HG03469 (cell line): ENCODE measurements around the gene TSPAN4.

Source experiments
- ATAC-seq: cut with Tn5 transposase; IDR thresholded peaks from one replicate; pipeline ENCODE4 v1.9.1; 2021; ENCODE audit warnings: mild to moderate bottlenecking, moderate library complexity, moderate number of reproducible peaks; ENCODE audit not compliant: unreplicated experiment

Gene TSPAN4

GRCh38 chr11:863023-863909 is 20.6 kb downstream of the TSPAN4 start:
- no peak for ATAC-seq

GRCh38 chr11:863910-864827 is 21.5 kb downstream of the TSPAN4 start:
- no peak for ATAC-seq

GRCh38 chr11:864898-865297 is 22.2 kb downstream of the TSPAN4 start:
- no peak for ATAC-seq

- no peak for ATAC-seq
Observed at GRCh38 chr11:865462-866430, 23.1 kb downstream of the TSPAN4 start.

- no peak for ATAC-seq
Observed at GRCh38 chr11:866481-866880, 23.8 kb downstream of the TSPAN4 start.

- ATAC-seq, result no peak
Observed at GRCh38 chr11:867856-868358, 25.3 kb downstream of the TSPAN4 start.

- ATAC-seq, result no peak
Observed at GRCh38 chr11:868394-868793, 25.7 kb downstream of the TSPAN4 start.

- ATAC-seq, result no peak
Observed at GRCh38 chr11:868802-869201, 26.1 kb downstream of the TSPAN4 start.

- no peak for ATAC-seq
Observed at GRCh38 chr11:869399-870126, 26.9 kb downstream of the TSPAN4 start.

GRCh38 chr11:870127-870413 is 27.4 kb downstream of the TSPAN4 start:
- no peak for ATAC-seq

- no peak for ATAC-seq
Observed at GRCh38 chr11:870418-870817, 27.8 kb downstream of the TSPAN4 start.

- ATAC-seq, result no peak
Observed at GRCh38 chr11:871472-871871, 28.8 kb downstream of the TSPAN4 start.

- ATAC-seq, result no peak
Observed at GRCh38 chr11:872799-873198, 30.1 kb downstream of the TSPAN4 start.

- no peak for ATAC-seq
Observed at GRCh38 chr11:873706-874105, 31.1 kb downstream of the TSPAN4 start.

- no peak for ATAC-seq
Observed at GRCh38 chr11:875203-875602, 32.6 kb downstream of the TSPAN4 start.

GRCh38 chr11:875769-876301 is 33.2 kb downstream of the TSPAN4 start:
- ATAC-seq, result no peak

- no peak for ATAC-seq
Observed at GRCh38 chr11:876545-876944, 33.9 kb downstream of the TSPAN4 start.

- no peak for ATAC-seq
Observed at GRCh38 chr11:877565-877964, 34.9 kb downstream of the TSPAN4 start.

- ATAC-seq, result no peak
Observed at GRCh38 chr11:880447-880846, 37.8 kb downstream of the TSPAN4 start.

GRCh38 chr11:882596-882995 is 39.9 kb downstream of the TSPAN4 start:
- ATAC-seq, result no peak
